Lower leg skin (tissue), 4 donors: ENCODE results near the gene RPL13. TPM values are rescaled to one million over a fixed set of nuclear protein-coding genes. Genes with fewer than 3 reads are reported as not detected.

Experiments used
- DNase-seq, 2 donors: peaks; one replicate each; pipeline ENCODE4 v3.0.0-alpha.2; 2019; ENCODE audit warnings: low spot score in 2 of 2
- H3K4me3 ChIP-seq: fragments of 200-600 bp; sonication (generic); 2 replicates; pipeline ENCODE4 v1.5.1; 2017; ENCODE audit warnings: mild to moderate bottlenecking, low read depth; ENCODE audit not compliant: poor library complexity, severe bottlenecking
- CTCF ChIP-seq, 3 donors: fragments of 450-650 bp; IDR thresholded peaks; one replicate each; pipeline ENCODE4 v1.5.1; 2016; ENCODE audit warnings: antibody characterized with exemption in 3 of 3, mild to moderate bottlenecking in 3 of 3, moderate library complexity in 2 of 3
- POLR2A ChIP-seq, 2 donors: fragments of 450-650 bp; IDR thresholded peaks; one replicate each; pipeline ENCODE4 v1.6.1; 2016 to 2017; ENCODE audit warnings: antibody characterized with exemption in 2 of 2, mild to moderate bottlenecking in 1 of 2, moderate library complexity in 1 of 2
- WGBS, 2 donors: methylation state at CpG; one replicate each; pipeline ENCODE4 v1.1.5; 2018; 5-methylcytosine and 5-hydroxymethylcytosine counted together
- intact Hi-C: fragments of 100-400 bp; cut with DNase I; formaldehyde crosslinking; loops from one replicate; pipeline ENCODE4 v1.15.0; 2023; ENCODE audit warnings: low total_unique reads
- total RNA-seq, 4 donors: library from RNA; depleted of rRNA; stranded (reverse); fragments of >200 nt; gene quantifications; one replicate each; pipeline ENCODE4 v1.1.0, GENCODE V29; 2016

RPL13 gene
- total RNA-seq, 4 donors from 2014 or later = 8,523 to 25,229 (median 9,742) TPM

GRCh38 chr16:89550421-89551007, 10.0 kb upstream of the RPL13 start:
- TF ChIP-seq POLR2A (IDR thresholded peaks at IDR 0.05) (no peak), CTCF (IDR thresholded peaks at IDR 0.05) (no peak)
- no peak overlapping the region for H3K4me3 ChIP-seq
- intact Hi-C loops = no loop called here
- DNase-seq = no peak
- WGBS, 2 donors = 82 to 93% methylated on average over 21 to 22 of the region's 22 CpGs

- H3K4me3 ChIP-seq = no peak overlapping the region
- TF ChIP-seq CTCF (IDR thresholded peaks at IDR 0.05) (no peak), POLR2A (IDR thresholded peaks at IDR 0.05) (no peak)
- WGBS, 2 donors = 95% methylated on average over 22 of the region's 22 CpGs
- intact Hi-C loops = no loop called here
- no peak for DNase-seq
Measured at GRCh38 chr16:89552329-89552728, 8.2 kb upstream of the RPL13 start.

GRCh38 chr16:89552913-89553312, 7.6 kb upstream of the RPL13 start:
- TF ChIP-seq POLR2A (IDR thresholded peaks at IDR 0.05) = no peak
- TF ChIP-seq CTCF (IDR thresholded peaks at IDR 0.05) = no peak
- DNase-seq = no peak
- H3K4me3 ChIP-seq = no peak overlapping the region
- 93 to 95% methylated on average over 13 of the region's 13 CpGs for WGBS, 2 donors
- intact Hi-C loops = no loop called here

GRCh38 chr16:89553733-89554132, 6.7 kb upstream of the RPL13 start:
- DNase-seq = no peak
- no peak overlapping the region for H3K4me3 ChIP-seq
- no peak for TF ChIP-seq CTCF (IDR thresholded peaks at IDR 0.05)
- no peak for TF ChIP-seq POLR2A (IDR thresholded peaks at IDR 0.05)
- intact Hi-C loops = no loop called here
- WGBS, 2 donors = 86 to 88% methylated on average over 15 to 18 of the region's 18 CpGs

GRCh38 chr16:89554343-89554742, 6.1 kb upstream of the RPL13 start:
- DNase-seq = no peak
- TF ChIP-seq CTCF (IDR thresholded peaks at IDR 0.05) = no peak
- no peak for TF ChIP-seq POLR2A (IDR thresholded peaks at IDR 0.05)
- WGBS, 2 donors = 90 to 93% methylated on average over 12 of the region's 12 CpGs
- intact Hi-C loops = no loop called here
- no peak overlapping the region for H3K4me3 ChIP-seq

- WGBS, 2 donors = 91 to 93% methylated on average over 16 of the region's 16 CpGs
- DNase-seq = no peak
- intact Hi-C loops = no loop called here
- no peak overlapping the region for H3K4me3 ChIP-seq
- no peak for TF ChIP-seq POLR2A (IDR thresholded peaks at IDR 0.05)
- TF ChIP-seq CTCF (IDR thresholded peaks at IDR 0.05) = no peak
Measured at GRCh38 chr16:89555265-89555664, 5.2 kb upstream of the RPL13 start.
